ENCODE results near the gene UBAC2.

The UBAC2 gene

DNA sequence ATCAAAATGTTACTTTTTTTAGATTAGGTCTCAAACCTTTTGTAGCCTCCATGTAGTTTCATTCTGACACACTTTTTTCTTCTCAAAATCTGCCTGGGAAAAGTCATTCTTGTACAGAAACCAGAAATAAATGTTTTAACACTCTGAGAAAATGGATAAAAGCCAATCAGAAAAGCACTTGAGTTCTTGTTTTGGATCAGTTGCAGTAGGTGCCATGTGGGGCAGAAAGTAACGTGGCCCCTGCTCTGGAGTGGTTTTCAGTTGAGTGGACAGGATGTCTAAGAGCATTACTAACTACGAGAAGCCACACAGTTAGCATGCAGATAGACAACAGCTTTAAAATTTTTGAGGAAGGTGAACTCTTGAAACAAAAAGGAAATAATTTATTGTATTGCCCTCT is 87.4 kb downstream of the UBAC2 start:
- Histone ChIP-seq H3K36me3 (ENCODE audit: control insufficient read depth in 2 of 2, insufficient read depth in 2 of 2, low read length in 2 of 2) (peaks cover 2 to 3% of the 10 kb centered on the region in 2 donors), H3K27me3 (ENCODE audit: control insufficient read depth in 2 of 2, insufficient read depth in 2 of 2, low read length in 2 of 2) (no peaks in the 10 kb centered on the region), H3K27ac (ENCODE audit: low read depth in 2 of 2, low read length in 2 of 2) (peak overlapping the region in 1 of 2 donors; percentile 17), H3K9ac (ENCODE audit: low read depth in 1 of 2, low read length in 2 of 2) (no peak overlapping the region), H3K4me3 (ENCODE audit: low read length in 2 of 2) (no peak overlapping the region), H3K9me3 (ENCODE audit: control insufficient read depth in 2 of 2, low read length in 2 of 2) (no peaks in the 10 kb centered on the region), H3K4me1 (ENCODE audit: control insufficient read depth in 2 of 2, insufficient read depth in 2 of 2, low read length in 2 of 2) (peaks cover 5 to 6% of the 10 kb centered on the region in 2 donors)

DNA sequence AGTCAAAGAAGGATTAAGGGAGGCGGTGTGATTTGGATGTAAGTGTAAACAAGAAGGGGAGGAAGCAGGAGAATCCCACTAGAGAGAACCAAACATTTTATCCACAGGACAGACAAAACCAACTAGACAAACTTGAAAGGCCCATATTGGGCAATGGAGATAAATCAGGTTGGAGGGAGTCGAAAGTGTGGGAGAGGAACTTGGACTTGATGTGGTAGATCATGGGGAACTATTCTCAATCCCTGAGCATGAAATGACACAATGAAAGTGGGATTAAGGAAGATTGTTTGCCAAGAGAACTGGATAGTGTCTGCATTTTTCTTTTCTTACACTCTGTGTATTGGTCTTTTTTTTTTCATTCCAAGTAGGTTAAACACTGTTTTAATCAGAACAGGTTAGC is 88.6 kb downstream of the UBAC2 start:
- peaks cover 2 to 3% of the 10 kb centered on the region in 2 donors for H3K36me3 ChIP-seq (ENCODE audit: control insufficient read depth in 2 of 2, insufficient read depth in 2 of 2, low read length in 2 of 2)
- no peaks in the 10 kb centered on the region for H3K9me3 ChIP-seq (ENCODE audit: control insufficient read depth in 2 of 2, low read length in 2 of 2)
- H3K27me3 ChIP-seq (ENCODE audit: control insufficient read depth in 2 of 2, insufficient read depth in 2 of 2, low read length in 2 of 2): no peaks in the 10 kb centered on the region
- no peak overlapping the region for H3K9ac ChIP-seq (ENCODE audit: low read depth in 1 of 2, low read length in 2 of 2)
- no peak overlapping the region for H3K4me3 ChIP-seq (ENCODE audit: low read length in 2 of 2)
- H3K4me1 ChIP-seq (ENCODE audit: control insufficient read depth in 2 of 2, insufficient read depth in 2 of 2, low read length in 2 of 2): peaks cover 9 to 11% of the 10 kb centered on the region in 2 donors
- H3K27ac ChIP-seq (ENCODE audit: low read depth in 2 of 2, low read length in 2 of 2): no peak overlapping the region

DNA sequence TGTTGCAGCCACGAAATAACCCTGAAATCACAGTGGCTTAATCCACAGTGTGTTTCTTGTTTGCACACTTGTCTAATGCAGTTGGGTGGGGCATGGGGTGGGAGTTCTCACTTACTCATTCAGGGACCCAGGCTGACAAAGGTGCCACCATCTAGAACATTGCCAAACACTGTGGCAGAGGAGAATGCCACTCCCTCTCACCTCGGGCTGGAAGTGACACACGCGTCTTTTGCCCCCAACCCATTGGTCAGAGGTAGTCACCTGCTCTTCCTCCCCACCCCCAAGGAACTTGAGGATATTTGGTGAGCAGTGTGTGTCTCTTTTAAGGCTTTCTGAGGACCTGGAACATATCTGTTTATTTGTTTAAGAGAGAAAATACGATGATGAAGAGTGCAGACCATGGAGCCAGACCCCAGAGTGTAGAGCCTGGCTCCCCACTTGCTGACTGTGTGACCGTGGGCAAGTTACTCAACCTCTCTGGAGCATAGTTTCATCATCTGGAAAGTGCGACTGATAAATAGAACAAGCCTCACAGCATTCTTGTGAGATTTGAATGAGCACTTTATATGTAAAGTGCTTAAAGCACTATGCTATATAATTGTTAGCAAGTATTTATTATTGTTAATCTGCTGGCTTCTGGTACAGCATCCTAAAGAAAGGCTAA is 89.2 kb downstream of the UBAC2 start:
- Histone ChIP-seq H3K9me3 (ENCODE audit: control insufficient read depth in 2 of 2, low read length in 2 of 2) (no peaks in the 10 kb centered on the region), H3K36me3 (ENCODE audit: control insufficient read depth in 2 of 2, insufficient read depth in 2 of 2, low read length in 2 of 2) (peaks cover 2 to 3% of the 10 kb centered on the region in 2 donors), H3K4me1 (ENCODE audit: control insufficient read depth in 2 of 2, insufficient read depth in 2 of 2, low read length in 2 of 2) (peaks cover 6 to 12% of the 10 kb centered on the region in 2 donors), H3K9ac (ENCODE audit: low read depth in 1 of 2, low read length in 2 of 2) (no peak overlapping the region), H3K4me3 (ENCODE audit: low read length in 2 of 2) (no peak overlapping the region), H3K27me3 (ENCODE audit: control insufficient read depth in 2 of 2, insufficient read depth in 2 of 2, low read length in 2 of 2) (no peaks in the 10 kb centered on the region), H3K27ac (ENCODE audit: low read depth in 2 of 2, low read length in 2 of 2) (no peak overlapping the region)

DNA sequence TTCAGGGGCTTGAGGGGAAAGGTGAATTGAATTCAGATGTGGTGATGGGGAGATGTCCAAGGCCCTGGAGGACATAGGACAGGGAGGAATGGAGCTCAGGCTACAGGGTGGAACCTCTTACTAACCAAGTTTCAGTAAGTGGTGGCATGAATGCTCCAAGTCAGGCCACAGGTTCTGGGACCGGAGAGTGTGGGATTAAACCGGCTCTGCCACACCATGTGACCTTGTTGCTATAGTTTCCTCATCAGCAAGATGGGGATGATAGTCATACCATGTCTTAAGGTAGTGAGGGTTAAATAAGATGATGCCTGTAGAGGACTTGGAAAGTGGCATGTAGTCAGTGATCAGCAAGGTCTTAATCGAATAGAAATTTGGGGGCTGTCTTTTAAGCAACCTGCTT is 90.2 kb downstream of the UBAC2 start:
- peaks cover 6 to 8% of the 10 kb centered on the region in 2 donors for H3K4me1 ChIP-seq (ENCODE audit: control insufficient read depth in 2 of 2, insufficient read depth in 2 of 2, low read length in 2 of 2)
- H3K27me3 ChIP-seq (ENCODE audit: control insufficient read depth in 2 of 2, insufficient read depth in 2 of 2, low read length in 2 of 2): no peaks in the 10 kb centered on the region
- peaks cover 2 to 5% of the 10 kb centered on the region in 2 donors for H3K36me3 ChIP-seq (ENCODE audit: control insufficient read depth in 2 of 2, insufficient read depth in 2 of 2, low read length in 2 of 2)
- H3K9me3 ChIP-seq (ENCODE audit: control insufficient read depth in 2 of 2, low read length in 2 of 2): no peaks in the 10 kb centered on the region
- H3K27ac ChIP-seq (ENCODE audit: low read depth in 2 of 2, low read length in 2 of 2): no peak overlapping the region
- H3K9ac ChIP-seq (ENCODE audit: low read depth in 1 of 2, low read length in 2 of 2): no peak overlapping the region
- no peak overlapping the region for H3K4me3 ChIP-seq (ENCODE audit: low read length in 2 of 2)

DNA sequence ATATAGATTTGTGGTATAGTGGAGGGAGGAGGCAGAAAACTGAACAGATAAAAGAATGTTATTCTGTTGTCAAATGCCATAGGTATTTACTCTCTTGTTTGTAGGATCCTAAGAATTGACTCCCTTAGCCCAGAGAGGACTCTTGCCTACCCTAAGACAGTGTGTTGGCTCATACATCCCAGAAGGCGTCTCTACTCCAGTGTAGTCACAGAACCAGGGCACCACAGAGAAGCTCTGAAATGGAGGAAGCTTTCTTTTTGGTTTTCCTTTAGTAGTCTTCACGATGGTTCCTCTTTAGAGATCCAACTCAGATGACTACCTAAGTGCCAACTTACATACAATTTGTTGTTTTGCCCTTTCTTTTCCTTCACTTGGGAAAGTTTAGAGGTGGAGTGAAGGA is 92.5 kb downstream of the UBAC2 start:
- Histone ChIP-seq H3K9ac (ENCODE audit: low read depth in 1 of 2, low read length in 2 of 2) (no peak overlapping the region), H3K4me1 (ENCODE audit: control insufficient read depth in 2 of 2, insufficient read depth in 2 of 2, low read length in 2 of 2) (peaks cover 6 to 8% of the 10 kb centered on the region in 2 donors), H3K27ac (ENCODE audit: low read depth in 2 of 2, low read length in 2 of 2) (no peak overlapping the region), H3K9me3 (ENCODE audit: control insufficient read depth in 2 of 2, low read length in 2 of 2) (no peaks in the 10 kb centered on the region), H3K4me3 (ENCODE audit: low read length in 2 of 2) (no peak overlapping the region), H3K36me3 (ENCODE audit: control insufficient read depth in 2 of 2, insufficient read depth in 2 of 2, low read length in 2 of 2) (peaks cover 2% of the 10 kb centered on the region in 2 donors), H3K27me3 (ENCODE audit: control insufficient read depth in 2 of 2, insufficient read depth in 2 of 2, low read length in 2 of 2) (no peaks in the 10 kb centered on the region)

DNA sequence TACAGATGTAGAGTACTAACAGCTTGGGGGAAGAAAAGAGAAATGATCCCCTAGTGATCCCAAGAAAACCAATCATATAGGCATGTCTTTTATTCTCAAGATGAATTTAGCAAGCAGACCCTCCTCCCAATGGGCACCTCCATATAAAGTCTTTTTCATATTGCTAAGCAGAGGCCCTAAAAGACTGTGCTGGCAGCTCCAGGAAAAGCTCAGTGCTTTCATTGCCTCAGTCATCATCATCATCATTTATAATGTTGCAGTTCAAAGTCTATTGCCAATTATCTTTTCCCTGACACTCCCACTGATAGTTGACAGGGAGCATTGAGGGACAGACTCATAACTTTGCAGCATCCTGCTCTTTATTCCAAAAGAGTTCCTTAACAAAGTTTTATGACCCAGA is 93.5 kb downstream of the UBAC2 start:
- H3K9me3 ChIP-seq (ENCODE audit: control insufficient read depth in 2 of 2, low read length in 2 of 2): no peaks in the 10 kb centered on the region
- H3K4me3 ChIP-seq (ENCODE audit: low read length in 2 of 2): no peak overlapping the region
- peaks cover 2% of the 10 kb centered on the region in 2 donors for H3K36me3 ChIP-seq (ENCODE audit: control insufficient read depth in 2 of 2, insufficient read depth in 2 of 2, low read length in 2 of 2)
- no peak overlapping the region for H3K9ac ChIP-seq (ENCODE audit: low read depth in 1 of 2, low read length in 2 of 2)
- H3K27me3 ChIP-seq (ENCODE audit: control insufficient read depth in 2 of 2, insufficient read depth in 2 of 2, low read length in 2 of 2): no peaks in the 10 kb centered on the region
- H3K27ac ChIP-seq (ENCODE audit: low read depth in 2 of 2, low read length in 2 of 2): peak overlapping the region; percentile 24 to 45
- peaks cover 6 to 8% of the 10 kb centered on the region in 2 donors for H3K4me1 ChIP-seq (ENCODE audit: control insufficient read depth in 2 of 2, insufficient read depth in 2 of 2, low read length in 2 of 2)

DNA sequence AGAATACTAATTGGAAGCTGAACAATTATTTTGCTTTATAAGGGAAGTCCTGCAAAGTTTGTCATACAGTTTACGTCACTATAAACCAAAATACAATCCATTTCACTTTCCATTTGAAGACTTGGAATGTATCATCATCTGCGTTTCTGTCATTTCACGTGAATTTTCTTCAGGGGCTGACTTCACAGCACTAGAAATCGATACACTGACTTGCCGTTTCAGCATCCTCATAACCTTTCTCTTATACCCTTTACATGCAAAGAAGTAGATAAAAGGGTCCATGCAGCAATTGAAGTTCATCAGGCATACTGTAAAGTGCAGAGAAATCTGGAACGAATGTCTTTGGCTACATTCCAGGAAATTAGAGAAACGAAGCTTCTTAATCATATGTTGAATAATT is 94.3 kb downstream of the UBAC2 start:
- H3K27me3 ChIP-seq (ENCODE audit: control insufficient read depth in 2 of 2, insufficient read depth in 2 of 2, low read length in 2 of 2): no peaks in the 10 kb centered on the region
- no peak overlapping the region for H3K9ac ChIP-seq (ENCODE audit: low read depth in 1 of 2, low read length in 2 of 2)
- peaks cover 8 to 9% of the 10 kb centered on the region in 2 donors for H3K4me1 ChIP-seq (ENCODE audit: control insufficient read depth in 2 of 2, insufficient read depth in 2 of 2, low read length in 2 of 2)
- H3K27ac ChIP-seq (ENCODE audit: low read depth in 2 of 2, low read length in 2 of 2): no peak overlapping the region
- peaks cover 0 to 2% of the 10 kb centered on the region in 2 donors for H3K36me3 ChIP-seq (ENCODE audit: control insufficient read depth in 2 of 2, insufficient read depth in 2 of 2, low read length in 2 of 2)
- no peaks in the 10 kb centered on the region for H3K9me3 ChIP-seq (ENCODE audit: control insufficient read depth in 2 of 2, low read length in 2 of 2)
- H3K4me3 ChIP-seq (ENCODE audit: low read length in 2 of 2): no peak overlapping the region

DNA sequence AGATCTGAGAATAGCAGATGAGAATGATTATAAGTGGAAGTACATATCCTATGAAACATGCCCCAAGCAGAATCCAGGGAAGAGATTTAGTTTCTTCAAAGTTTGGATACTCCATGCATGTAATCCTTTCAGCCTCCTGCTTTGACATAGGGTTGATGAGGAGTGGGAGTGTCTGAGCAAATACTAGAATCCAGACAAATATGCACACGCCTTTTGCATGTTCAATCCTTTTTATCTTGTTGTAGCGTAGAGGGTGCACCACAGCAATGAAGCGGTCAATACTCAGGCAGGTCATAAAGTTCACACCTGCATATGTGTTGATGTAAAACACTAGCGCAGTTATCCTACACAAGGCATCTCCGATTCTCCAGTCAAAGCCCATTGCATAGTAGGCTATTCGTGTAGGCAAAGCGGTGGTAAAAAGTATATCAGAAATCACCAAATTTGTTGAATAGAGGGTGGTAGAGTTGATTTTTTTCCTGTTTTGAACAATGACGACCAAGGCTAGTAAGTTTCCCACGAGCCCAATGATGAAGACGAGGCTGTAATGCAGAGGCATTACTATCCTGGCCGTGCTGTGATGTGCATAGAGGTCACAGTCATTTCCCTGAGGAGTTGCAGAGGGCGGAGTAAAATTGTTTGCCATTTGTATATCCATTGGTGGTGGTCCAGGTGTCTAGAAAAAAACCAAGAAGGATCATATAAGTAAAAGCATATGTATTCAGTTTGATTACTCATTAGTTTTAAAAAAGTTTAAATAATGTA is 95.0 kb downstream of the UBAC2 start:
- no peaks in the 10 kb centered on the region for H3K9me3 ChIP-seq (ENCODE audit: control insufficient read depth in 2 of 2, low read length in 2 of 2)
- no peak overlapping the region for H3K9ac ChIP-seq (ENCODE audit: low read depth in 1 of 2, low read length in 2 of 2)
- peaks cover 0 to 2% of the 10 kb centered on the region in 2 donors for H3K36me3 ChIP-seq (ENCODE audit: control insufficient read depth in 2 of 2, insufficient read depth in 2 of 2, low read length in 2 of 2)
- no peak overlapping the region for H3K27ac ChIP-seq (ENCODE audit: low read depth in 2 of 2, low read length in 2 of 2)
- no peak overlapping the region for H3K4me3 ChIP-seq (ENCODE audit: low read length in 2 of 2)
- H3K27me3 ChIP-seq (ENCODE audit: control insufficient read depth in 2 of 2, insufficient read depth in 2 of 2, low read length in 2 of 2): no peaks in the 10 kb centered on the region
- peaks cover 8 to 12% of the 10 kb centered on the region in 2 donors for H3K4me1 ChIP-seq (ENCODE audit: control insufficient read depth in 2 of 2, insufficient read depth in 2 of 2, low read length in 2 of 2)

DNA sequence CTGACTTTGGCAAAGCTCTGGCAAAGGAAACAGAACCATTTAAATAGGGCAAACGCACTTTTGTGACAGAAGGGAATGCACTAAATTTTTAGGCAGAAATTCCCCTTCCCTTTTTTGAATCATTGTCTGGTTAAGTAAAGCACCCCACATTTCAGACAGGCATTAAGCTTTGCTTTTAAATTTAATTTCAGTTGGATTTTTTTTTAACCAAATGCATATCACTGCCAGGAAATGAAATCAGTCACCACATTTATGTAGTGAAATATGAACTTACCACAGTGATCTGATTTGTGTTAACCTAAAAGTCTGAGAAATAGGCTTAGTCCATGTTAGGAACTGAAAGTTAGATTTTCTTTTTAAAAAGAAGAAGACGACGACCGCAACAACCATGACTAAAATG is 95.7 kb downstream of the UBAC2 start:
- Histone ChIP-seq H3K27me3 (ENCODE audit: control insufficient read depth in 2 of 2, insufficient read depth in 2 of 2, low read length in 2 of 2) (no peaks in the 10 kb centered on the region), H3K9ac (ENCODE audit: low read depth in 1 of 2, low read length in 2 of 2) (no peak overlapping the region), H3K4me1 (ENCODE audit: control insufficient read depth in 2 of 2, insufficient read depth in 2 of 2, low read length in 2 of 2) (peaks cover 8 to 12% of the 10 kb centered on the region in 2 donors), H3K4me3 (ENCODE audit: low read length in 2 of 2) (no peak overlapping the region), H3K9me3 (ENCODE audit: control insufficient read depth in 2 of 2, low read length in 2 of 2) (no peaks in the 10 kb centered on the region), H3K27ac (ENCODE audit: low read depth in 2 of 2, low read length in 2 of 2) (peak overlapping the region in 1 of 2 donors; percentile 12), H3K36me3 (ENCODE audit: control insufficient read depth in 2 of 2, insufficient read depth in 2 of 2, low read length in 2 of 2) (peaks cover 0 to 2% of the 10 kb centered on the region in 2 donors)

DNA sequence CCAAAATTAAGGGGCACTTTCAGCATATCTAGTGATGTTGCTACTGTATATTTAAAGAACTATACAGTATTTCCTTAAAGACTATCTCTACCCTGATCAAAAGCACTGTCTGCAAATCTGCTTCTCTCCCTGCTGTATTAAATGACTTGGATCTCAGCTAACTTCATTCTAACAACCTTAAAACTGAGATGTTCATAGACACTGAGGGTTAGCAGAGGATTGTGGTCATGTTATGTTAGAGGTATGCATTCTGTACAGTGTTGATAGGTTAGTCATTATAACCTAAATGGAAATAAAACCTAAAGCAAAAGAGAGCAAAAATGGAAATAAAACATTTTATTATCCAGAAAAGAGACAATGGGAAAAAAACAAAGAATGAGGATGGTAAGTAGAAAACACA is 96.7 kb downstream of the UBAC2 start:
- Histone ChIP-seq H3K27ac (ENCODE audit: low read depth in 2 of 2, low read length in 2 of 2) (peak overlapping the region in 1 of 2 donors; percentile 27), H3K9ac (ENCODE audit: low read depth in 1 of 2, low read length in 2 of 2) (no peak overlapping the region), H3K36me3 (ENCODE audit: control insufficient read depth in 2 of 2, insufficient read depth in 2 of 2, low read length in 2 of 2) (peaks cover 0 to 2% of the 10 kb centered on the region in 2 donors), H3K27me3 (ENCODE audit: control insufficient read depth in 2 of 2, insufficient read depth in 2 of 2, low read length in 2 of 2) (no peaks in the 10 kb centered on the region), H3K4me1 (ENCODE audit: control insufficient read depth in 2 of 2, insufficient read depth in 2 of 2, low read length in 2 of 2) (peaks cover 8 to 12% of the 10 kb centered on the region in 2 donors), H3K9me3 (ENCODE audit: control insufficient read depth in 2 of 2, low read length in 2 of 2) (no peaks in the 10 kb centered on the region), H3K4me3 (ENCODE audit: low read length in 2 of 2) (peak overlapping the region in 1 of 2 donors; percentile 7)
